H54 (cell line): ENCODE measurements around the gene GFAP.

Source experiments
- DNase-seq: peaks from one replicate; pipeline ENCODE4 v3.0.0; 2011; ENCODE audit warnings: low spot score, mixed read lengths; ENCODE audit not compliant: insufficient read length
- FAIRE-seq: peaks from 3 replicates; lab custom pipeline; 2011; peaks lifted over from hg19 to GRCh38; lab: Jason Lieb, UNC
- POLR2A ChIP-seq: IDR thresholded peaks from 2 replicates; pipeline ENCODE4 v1.6.1; 2011; ENCODE audit warnings: low read depth, mild to moderate bottlenecking, low read length

The GFAP gene

DNA sequence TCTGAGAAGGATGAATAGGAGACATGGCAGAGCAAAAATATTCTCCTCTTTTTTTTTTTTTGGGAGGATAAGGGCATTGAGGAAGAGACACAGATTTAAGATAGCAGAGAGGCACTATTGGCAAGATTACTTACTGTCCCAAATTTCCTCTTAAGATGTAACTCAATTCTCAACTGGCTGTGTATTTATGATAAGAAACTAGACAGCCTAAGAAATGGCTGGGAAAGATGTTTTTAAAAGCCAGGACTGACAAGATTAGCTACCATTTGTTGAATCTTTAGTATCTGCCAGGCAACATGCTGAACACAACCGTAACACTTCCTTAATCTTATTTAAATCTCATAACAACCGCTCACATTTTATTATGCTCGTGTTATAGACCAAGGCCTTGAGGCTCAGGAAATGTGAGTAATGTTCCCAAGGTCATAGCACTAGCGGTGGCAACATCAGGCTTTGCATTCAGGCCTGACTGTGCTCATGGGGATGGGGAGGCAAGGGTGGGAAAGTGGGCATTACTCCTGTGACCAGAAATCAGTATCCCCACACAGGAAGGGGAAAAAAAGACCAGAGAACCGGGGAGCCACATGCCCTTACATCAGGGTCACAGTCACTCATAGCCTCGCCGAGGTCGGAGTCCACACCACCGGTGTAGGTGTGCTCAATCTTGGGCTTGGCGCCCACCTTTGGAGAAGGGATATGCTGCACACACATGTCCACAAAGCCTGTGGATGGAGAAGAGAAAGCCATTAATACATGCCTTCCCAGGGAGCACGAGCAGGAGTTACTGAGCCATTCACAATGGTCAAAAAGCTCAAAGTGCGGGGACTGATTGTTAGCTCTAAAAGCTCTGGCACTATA is 52.0 kb downstream of the GFAP start:
- DNase-seq (no peak), FAIRE-seq (no peak)
- no peak for TF ChIP-seq POLR2A

DNA sequence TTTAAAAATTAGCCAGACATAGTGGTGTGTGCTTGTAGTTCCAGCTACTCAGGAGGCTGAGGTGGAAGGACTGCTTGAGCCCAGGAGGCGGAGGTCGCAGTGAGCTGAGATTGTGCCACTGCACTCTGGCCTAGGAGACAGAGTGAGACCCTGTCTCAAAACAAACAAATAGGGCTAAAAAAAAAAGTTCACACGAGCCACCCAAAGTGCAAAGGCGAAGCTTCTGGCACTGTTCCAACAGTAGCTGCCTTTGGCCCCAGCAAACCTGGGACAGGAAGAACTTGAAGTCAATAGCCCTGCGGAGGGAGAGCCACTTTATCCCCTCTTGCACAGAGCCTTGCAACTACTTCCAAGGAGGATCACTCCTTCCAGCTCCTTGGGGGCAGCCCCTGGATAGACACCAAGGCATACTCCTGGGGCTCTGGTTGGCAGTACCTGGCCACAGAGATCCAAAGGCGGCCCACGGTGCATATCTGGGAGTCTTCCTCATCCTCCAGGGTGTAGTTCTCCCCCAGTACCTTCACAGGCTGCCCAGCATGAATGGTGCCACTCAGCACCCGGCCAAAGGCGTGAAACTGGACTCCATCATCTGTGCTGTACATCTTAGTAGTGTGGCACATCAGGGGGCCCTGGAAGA is 52.9 kb downstream of the GFAP start:
- peak; percentile 12; the same call in 1 of the 2 replicates for TF ChIP-seq POLR2A
- no peak for DNase-seq
- no peak for FAIRE-seq

DNA sequence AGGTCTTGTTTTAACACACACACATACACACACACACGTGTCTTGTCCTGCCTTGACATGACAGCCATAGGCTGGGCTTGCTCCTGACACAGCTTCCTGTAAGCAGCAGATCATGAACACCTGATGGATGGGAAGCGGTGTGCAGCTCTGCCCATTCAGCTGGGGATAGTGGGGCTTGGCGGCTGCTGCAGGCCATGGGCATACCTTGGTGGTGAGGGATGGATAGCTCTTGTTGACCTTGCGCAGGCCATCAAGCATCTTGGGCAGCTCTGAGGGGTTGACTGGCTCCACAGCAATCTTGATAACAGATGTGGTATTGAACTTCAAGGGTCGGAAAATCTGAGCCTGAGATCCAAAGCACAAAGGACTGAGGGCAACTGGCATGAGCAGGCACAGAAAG is 55.6 kb downstream of the GFAP start:
- FAIRE-seq (no peak), DNase-seq (no peak)
- TF ChIP-seq POLR2A: no peak

DNA sequence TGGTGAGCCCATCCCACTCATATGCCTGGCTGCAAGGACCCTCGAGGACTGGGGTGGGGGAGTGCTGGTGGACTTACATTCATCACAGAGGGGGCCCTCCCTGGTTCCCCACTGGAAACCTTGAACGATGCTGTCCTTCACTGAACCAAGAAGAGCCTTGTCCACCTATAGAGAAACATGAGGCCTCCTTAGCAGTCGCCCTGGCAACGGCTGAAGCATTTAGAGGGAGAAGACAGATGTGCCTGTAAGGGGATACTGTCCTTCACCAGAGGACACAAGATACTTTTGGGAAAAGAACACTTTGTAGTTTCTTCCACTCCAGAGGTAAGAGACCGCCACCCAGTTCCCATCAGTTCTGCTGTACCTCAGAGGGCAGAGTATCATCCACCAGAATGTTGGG is 61.1 kb downstream of the GFAP start:
- FAIRE-seq (no peak), DNase-seq (no peak)
- TF ChIP-seq POLR2A: no peak
